PC-3 (cell line): ENCODE measurements around the gene IGSF21. TPM values are rescaled to one million over a fixed set of nuclear protein-coding genes. Genes with fewer than 3 reads are reported as not detected.

Experiments used
- ATAC-seq: fragments of 200-7000 bp; cut with Tn5 transposase; 2 replicates; pipeline ENCODE4 v1.9.1; 2020; ENCODE audit warnings: mild to moderate bottlenecking, moderate library complexity
- BruUV-seq: library from RNA; stranded (reverse); fragments of 400-500 nt; replicated peaks from 2 replicates; lab custom pipeline; 2021; lab: Mats Ljungman, UMichigan
- CTCF ChIA-PET: fragments of 300-600 bp; sonication (Branson Sonifier 250); formaldehyde crosslinking; loops from one replicate; lab custom pipeline; 2022; ENCODE audit warnings: antibody characterized with exemption; lab: Charles Lee
- POLR2A ChIA-PET: fragments of 300-600 bp; sonication (Branson Sonifier 250); formaldehyde crosslinking; loops from one replicate; lab custom pipeline; 2022; ENCODE audit warnings: antibody characterized with exemption; ENCODE audit not compliant: unreplicated experiment; lab: Charles Lee
- DNase-seq: peaks from one replicate; pipeline ENCODE4 v3.0.0-alpha.2; 2015
- H2AFZ ChIP-seq: fragments of 300-600 bp; sonication (generic); 2 replicates; pipeline ENCODE4 v1.6.0; 2016; ENCODE audit warnings: antibody characterized with exemption, low read length
- H3F3A ChIP-seq: fragments of 300-600 bp; sonication (generic); one replicate; pipeline ENCODE4 v1.6.0; 2017; ENCODE audit warnings: antibody characterized with exemption, low read length, control low read depth, mild to moderate bottlenecking; ENCODE audit not compliant: unreplicated experiment
- H3K27ac ChIP-seq: fragments of 300-600 bp; sonication (generic); 2 replicates; pipeline ENCODE4 v1.5.1; 2016; ENCODE audit warnings: mild to moderate bottlenecking, low read length
- H3K27me3 ChIP-seq: fragments of 300-600 bp; sonication (generic); 2 replicates; pipeline ENCODE4 v1.6.1; 2016; ENCODE audit warnings: low read length, mixed read lengths
- H3K36me3 ChIP-seq: fragments of 300-600 bp; sonication (generic); 2 replicates; pipeline ENCODE4 v1.6.1; 2016; ENCODE audit warnings: low read depth, mixed run types, low read length, mixed read lengths
- H3K4me1 ChIP-seq: fragments of 300-600 bp; sonication (generic); 2 replicates; pipeline ENCODE4 v1.5.1; 2016; ENCODE audit warnings: low read length; ENCODE audit not compliant: insufficient read depth
- H3K4me2 ChIP-seq: fragments of 300-600 bp; sonication (generic); 2 replicates; pipeline ENCODE4 v1.6.0; 2016; ENCODE audit warnings: low read length
- H3K4me3 ChIP-seq: fragments of 300-600 bp; sonication (generic); 2 replicates; pipeline ENCODE4 v1.5.1; 2016; ENCODE audit warnings: mild to moderate bottlenecking, low read length, mixed read lengths
- H3K79me2 ChIP-seq: fragments of 300-600 bp; sonication (generic); 2 replicates; pipeline ENCODE4 v1.6.1; 2017; ENCODE audit warnings: low read length, mixed read lengths
- H3K9ac ChIP-seq: fragments of 300-600 bp; sonication (generic); 2 replicates; pipeline ENCODE4 v1.6.0; 2016; ENCODE audit warnings: mild to moderate bottlenecking, low read length
- H3K9me2 ChIP-seq: fragments of 300-600 bp; sonication (generic); replicated peaks from 2 replicates; pipeline ENCODE4 v1.6.1; 2016; ENCODE audit warnings: mixed run types, low read length, mixed read lengths
- H3K9me3 ChIP-seq: fragments of 300-600 bp; sonication (generic); 2 replicates; pipeline ENCODE4 v1.6.1; 2016; ENCODE audit warnings: low read length, mixed read lengths
- H4K20me1 ChIP-seq: fragments of 300-600 bp; sonication (generic); 2 replicates; pipeline ENCODE4 v1.6.1; 2016; ENCODE audit warnings: low read length, mixed read lengths
- EZH2 ChIP-seq: fragments of 300-600 bp; sonication (generic); IDR thresholded peaks from one replicate; pipeline ENCODE4 v1.6.1; 2017; ENCODE audit warnings: antibody characterized with exemption, mild to moderate bottlenecking, low read length; ENCODE audit not compliant: unreplicated experiment
- EZH2phosphoT487 ChIP-seq: fragments of 300-600 bp; sonication (generic); IDR thresholded peaks from 2 replicates; pipeline ENCODE4 v1.6.1; 2018; ENCODE audit warnings: mild to moderate bottlenecking, antibody characterized with exemption, low read length, borderline replicate concordance
- intact Hi-C: fragments of 100-400 bp; cut with micrococcal nuclease; formaldehyde crosslinking; loops from 2 replicates; pipeline ENCODE4 v1.9.0; 2023
- total RNA-seq: library from RNA; depleted of rRNA; stranded (reverse); fragments of >200 nt; gene quantifications from 2 replicates; pipeline ENCODE4 v1.2.3, GENCODE V29; 2014
- TF ChIP-seq, protein P1 (sequence below): fragments of 300-600 bp; sonication (generic); conservative IDR thresholded peaks from 2 replicates; pipeline ENCODE4 v1.5.1; 2017; ENCODE audit warnings: antibody characterized with exemption, low read depth, mild to moderate bottlenecking, low read length

The IGSF21 gene
- total RNA-seq, 1 experiment from 2014 or later = not detected

GRCh38 chr1:18360251-18360650 lies 252.7 kb downstream of the IGSF21 start:
- no peak for ATAC-seq
- no peaks in the 10 kb centered on the region for H3K9me3 ChIP-seq
- H3K27ac ChIP-seq = no peak overlapping the region
- H3K4me2 ChIP-seq = no peak overlapping the region
- peaks cover 14% of the 10 kb centered on the region for H3K27me3 ChIP-seq
- ChIA-PET CTCF (no interaction called here), POLR2A (no interaction called here)
- no peak overlapping the region for H2AFZ ChIP-seq
- no peak overlapping the region for H3K9ac ChIP-seq
- H3K36me3 ChIP-seq = no peaks in the 10 kb centered on the region
- no peaks in the 10 kb centered on the region for H3K9me2 ChIP-seq
- no peak overlapping the region for H3K4me3 ChIP-seq
- TF ChIP-seq, protein P1, sequence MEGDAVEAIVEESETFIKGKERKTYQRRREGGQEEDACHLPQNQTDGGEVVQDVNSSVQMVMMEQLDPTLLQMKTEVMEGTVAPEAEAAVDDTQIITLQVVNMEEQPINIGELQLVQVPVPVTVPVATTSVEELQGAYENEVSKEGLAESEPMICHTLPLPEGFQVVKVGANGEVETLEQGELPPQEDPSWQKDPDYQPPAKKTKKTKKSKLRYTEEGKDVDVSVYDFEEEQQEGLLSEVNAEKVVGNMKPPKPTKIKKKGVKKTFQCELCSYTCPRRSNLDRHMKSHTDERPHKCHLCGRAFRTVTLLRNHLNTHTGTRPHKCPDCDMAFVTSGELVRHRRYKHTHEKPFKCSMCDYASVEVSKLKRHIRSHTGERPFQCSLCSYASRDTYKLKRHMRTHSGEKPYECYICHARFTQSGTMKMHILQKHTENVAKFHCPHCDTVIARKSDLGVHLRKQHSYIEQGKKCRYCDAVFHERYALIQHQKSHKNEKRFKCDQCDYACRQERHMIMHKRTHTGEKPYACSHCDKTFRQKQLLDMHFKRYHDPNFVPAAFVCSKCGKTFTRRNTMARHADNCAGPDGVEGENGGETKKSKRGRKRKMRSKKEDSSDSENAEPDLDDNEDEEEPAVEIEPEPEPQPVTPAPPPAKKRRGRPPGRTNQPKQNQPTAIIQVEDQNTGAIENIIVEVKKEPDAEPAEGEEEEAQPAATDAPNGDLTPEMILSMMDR = peak; percentile 43
- TF ChIP-seq EZH2phosphoT487 = no peak
- peak; percentile 46 for DNase-seq
- no peaks in the 10 kb centered on the region for H4K20me1 ChIP-seq
- H3F3A ChIP-seq = no peaks in the 10 kb centered on the region
- no peaks in the 10 kb centered on the region for H3K79me2 ChIP-seq
- no TSS peak for BruUV-seq
- intact Hi-C loops = no loop called here
- no peaks in the 10 kb centered on the region for H3K4me1 ChIP-seq

- Histone ChIP-seq H3K27me3 (peaks cover 8% of the 10 kb centered on the region; the same call in 1 of the 2 replicates), H3F3A (no peaks in the 10 kb centered on the region), H3K4me3 (no peak overlapping the region), H4K20me1 (no peaks in the 10 kb centered on the region), H3K4me2 (no peak overlapping the region), H3K9ac (no peak overlapping the region), H3K4me1 (no peaks in the 10 kb centered on the region), H3K36me3 (no peaks in the 10 kb centered on the region), H3K79me2 (no peaks in the 10 kb centered on the region), H2AFZ (no peak overlapping the region), H3K9me2 (no peaks in the 10 kb centered on the region), H3K27ac (no peak overlapping the region), H3K9me3 (no peaks in the 10 kb centered on the region)
- POLR2A ChIA-PET = no interaction called here
- TF ChIP-seq, protein P1 = no peak
- no peak for TF ChIP-seq EZH2phosphoT487
- no peak for TF ChIP-seq EZH2
- DNase-seq = no peak
- no TSS peak for BruUV-seq
- ATAC-seq = no peak
- CTCF ChIA-PET = no interaction called here
- intact Hi-C loops = no loop called here
These were observed 254.6 kb downstream of the IGSF21 start for GRCh38 chr1:18362150-18362549.

GRCh38 chr1:18363436-18363835 lies 255.8 kb downstream of the IGSF21 start:
- CTCF ChIA-PET = no interaction called here
- H3K9me2 ChIP-seq = no peaks in the 10 kb centered on the region
- ATAC-seq (no peak), DNase-seq (no peak)
- no peaks in the 10 kb centered on the region for H3K36me3 ChIP-seq
- H2AFZ ChIP-seq = no peak overlapping the region
- peaks cover under 1% of the 10 kb centered on the region; the same call in 1 of the 2 replicates for H3K27me3 ChIP-seq
- POLR2A ChIA-PET = no interaction called here
- no peaks in the 10 kb centered on the region for H3K79me2 ChIP-seq
- H3K9ac ChIP-seq = no peak overlapping the region
- H3K4me2 ChIP-seq = no peak overlapping the region
- TF ChIP-seq EZH2phosphoT487 = no peak
- TF ChIP-seq, protein P1 = no peak
- TF ChIP-seq EZH2 = no peak
- no peaks in the 10 kb centered on the region for H3K9me3 ChIP-seq
- H3K4me1 ChIP-seq = no peaks in the 10 kb centered on the region
- BruUV-seq = no TSS peak
- no peaks in the 10 kb centered on the region for H3F3A ChIP-seq
- H4K20me1 ChIP-seq = no peaks in the 10 kb centered on the region
- intact Hi-C loops = no loop called here
- no peak overlapping the region for H3K4me3 ChIP-seq
- no peak overlapping the region for H3K27ac ChIP-seq
